Measurements from ENCODE around the gene MAPK14.

Gene MAPK14

DNA sequence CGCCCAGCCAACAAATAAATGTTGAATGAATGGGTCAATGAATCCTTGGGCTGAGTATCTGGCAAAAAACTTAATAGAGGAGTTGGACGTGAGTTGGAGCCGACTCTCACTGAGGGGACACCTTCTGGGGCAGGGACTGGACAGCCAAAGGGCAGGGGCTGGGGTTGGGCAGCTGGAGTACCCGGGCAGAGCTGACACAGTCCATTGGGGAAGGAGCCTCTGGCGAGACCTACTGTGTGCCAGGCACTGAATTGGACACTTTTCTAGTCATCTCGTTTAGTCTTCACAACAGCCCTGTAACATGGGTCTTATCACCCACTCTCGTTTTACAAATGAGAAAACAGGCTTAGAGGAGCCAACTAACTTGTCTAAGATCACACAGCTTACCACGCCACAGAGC lies 98.0 kb downstream of the MAPK14 start:
- Histone ChIP-seq H3K23ac (ENCODE audit: low read length in 2 of 2) (peak overlapping the region in 1 of 2 experiments; percentile 5), H3K9me3 (ENCODE audit: control insufficient read depth, low read length) (no peaks in the 10 kb centered on the region), H3K27ac (ENCODE audit: low read length, poor library complexity, severe bottlenecking) (no peak overlapping the region), H3K4me3 (ENCODE audit: insufficient read depth in 1 of 2, low read depth in 1 of 2, low read length in 2 of 2) (no peak overlapping the region), H3K9ac (ENCODE audit: low read length) (no peak overlapping the region), H3K4me2 (ENCODE audit: low read length, poor library complexity, severe bottlenecking) (no peak overlapping the region), H3K14ac (ENCODE audit: low read length in 2 of 2) (no peak overlapping the region), H3K4me1 (ENCODE audit: control insufficient read depth, insufficient read depth, low read depth, low read length) (peaks cover 20% of the 10 kb centered on the region), H3K18ac (ENCODE audit: low read depth in 1 of 2, low read length in 2 of 2) (peak overlapping the region; percentile 72 to 97), H3K36me3 (ENCODE audit: control insufficient read depth in 1 of 2, insufficient read depth in 2 of 2, low read depth in 1 of 2, low read length in 2 of 2) (no peaks in the 10 kb centered on the region), H3K27me3 (ENCODE audit: control insufficient read depth in 1 of 2, insufficient read depth in 1 of 2, low read length in 2 of 2) (no peaks in the 10 kb centered on the region), H2AK5ac (ENCODE audit: low read length, severe bottlenecking) (no peak overlapping the region), H4K8ac (ENCODE audit: low read length) (peak overlapping the region; percentile 40), H2BK5ac (ENCODE audit: low read depth, low read length, poor library complexity, severe bottlenecking) (no peak overlapping the region), H2BK120ac (ENCODE audit: low read depth, low read length) (peak overlapping the region; percentile 23), H2BK15ac (ENCODE audit: low read depth, poor library complexity, severe bottlenecking) (peak overlapping the region; percentile 87), H4K91ac (ENCODE audit: low read length) (peak overlapping the region; percentile 88), H2BK12ac (ENCODE audit: low read length in 2 of 2) (peak overlapping the region; percentile 94 to 98), H2AFZ (ENCODE audit: low read depth, low read length) (no peak overlapping the region), H3K79me1 (replicated peaks; ENCODE audit: low read length, poor library complexity, severe bottlenecking) (no peaks in the 10 kb centered on the region), H3K4ac (ENCODE audit: low read depth in 1 of 2, low read length in 2 of 2) (peak overlapping the region; percentile 83 to 92)
- WGBS, result 83% methylated on average over 8 of the region's 8 CpGs
- no peak for DNase-seq

- Histone ChIP-seq H2BK15ac (ENCODE audit: low read depth, poor library complexity, severe bottlenecking) (peak overlapping the region; percentile 87), H2AK5ac (ENCODE audit: low read length, severe bottlenecking) (no peak overlapping the region), H3K4me2 (ENCODE audit: low read length, poor library complexity, severe bottlenecking) (no peak overlapping the region), H2BK120ac (ENCODE audit: low read depth, low read length) (peak overlapping the region; percentile 91), H2AFZ (ENCODE audit: low read depth, low read length) (no peak overlapping the region), H3K4me3 (ENCODE audit: insufficient read depth in 1 of 2, low read depth in 1 of 2, low read length in 2 of 2) (no peak overlapping the region), H3K79me1 (replicated peaks; ENCODE audit: low read length, poor library complexity, severe bottlenecking) (no peaks in the 10 kb centered on the region), H2BK12ac (ENCODE audit: low read length in 2 of 2) (peak overlapping the region; percentile 94 to 98), H3K4ac (ENCODE audit: low read depth in 1 of 2, low read length in 2 of 2) (peak overlapping the region; percentile 83 to 88), H3K36me3 (ENCODE audit: control insufficient read depth in 1 of 2, insufficient read depth in 2 of 2, low read depth in 1 of 2, low read length in 2 of 2) (no peaks in the 10 kb centered on the region), H3K9me3 (ENCODE audit: control insufficient read depth, low read length) (no peaks in the 10 kb centered on the region), H3K9ac (ENCODE audit: low read length) (peak overlapping the region; percentile 79), H3K18ac (ENCODE audit: low read depth in 1 of 2, low read length in 2 of 2) (peak overlapping the region; percentile 79 to 97), H3K14ac (ENCODE audit: low read length in 2 of 2) (peak overlapping the region; percentile 28 to 78), H3K27me3 (ENCODE audit: control insufficient read depth in 1 of 2, insufficient read depth in 1 of 2, low read length in 2 of 2) (no peaks in the 10 kb centered on the region), H3K23ac (ENCODE audit: low read length in 2 of 2) (no peak overlapping the region), H2BK5ac (ENCODE audit: low read depth, low read length, poor library complexity, severe bottlenecking) (no peak overlapping the region), H4K91ac (ENCODE audit: low read length) (peak overlapping the region; percentile 88), H3K4me1 (ENCODE audit: control insufficient read depth, insufficient read depth, low read depth, low read length) (peaks cover 21% of the 10 kb centered on the region), H4K8ac (ENCODE audit: low read length) (peak overlapping the region; percentile 35), H3K27ac (ENCODE audit: low read length, poor library complexity, severe bottlenecking) (no peak overlapping the region)
- 100% methylated on average over 1 of the region's 2 CpGs for WGBS
- DNase-seq, result no peak
These were observed 98.5 kb downstream of the MAPK14 start for GRCh38 chr6:36126121-36126520.

GRCh38 chr6:36126553-36127458 lies 99.2 kb downstream of the MAPK14 start:
- H3K27me3 ChIP-seq (ENCODE audit: control insufficient read depth in 1 of 2, insufficient read depth in 1 of 2, low read length in 2 of 2), result no peaks in the 10 kb centered on the region
- H3K23ac ChIP-seq (ENCODE audit: low read length in 2 of 2), result no peak overlapping the region
- H2AFZ ChIP-seq (ENCODE audit: low read depth, low read length), result no peak overlapping the region
- peak overlapping the region; percentile 79 for H4K91ac ChIP-seq (ENCODE audit: low read length)
- WGBS, result 68% methylated on average over 9 of the region's 10 CpGs
- H3K27ac ChIP-seq (ENCODE audit: low read length, poor library complexity, severe bottlenecking), result no peak overlapping the region
- no peaks in the 10 kb centered on the region for H3K9me3 ChIP-seq (ENCODE audit: control insufficient read depth, low read length)
- peak overlapping the region; percentile 79 to 97 for H3K18ac ChIP-seq (ENCODE audit: low read depth in 1 of 2, low read length in 2 of 2)
- peak overlapping the region; percentile 91 for H2BK120ac ChIP-seq (ENCODE audit: low read depth, low read length)
- H3K36me3 ChIP-seq (ENCODE audit: control insufficient read depth in 1 of 2, insufficient read depth in 2 of 2, low read depth in 1 of 2, low read length in 2 of 2), result no peaks in the 10 kb centered on the region
- H3K9ac ChIP-seq (ENCODE audit: low read length), result peak overlapping the region; percentile 79
- peaks cover 23% of the 10 kb centered on the region for H3K4me1 ChIP-seq (ENCODE audit: control insufficient read depth, insufficient read depth, low read depth, low read length)
- peak overlapping the region; percentile 12 to 88 for H3K4ac ChIP-seq (ENCODE audit: low read depth in 1 of 2, low read length in 2 of 2)
- H4K8ac ChIP-seq (ENCODE audit: low read length), result peak overlapping the region; percentile 83
- H2BK12ac ChIP-seq (ENCODE audit: low read length in 2 of 2), result peak overlapping the region; percentile 94 to 98
- no peak overlapping the region for H2BK5ac ChIP-seq (ENCODE audit: low read depth, low read length, poor library complexity, severe bottlenecking)
- DNase-seq, result peak; percentile 82
- H3K4me3 ChIP-seq (ENCODE audit: insufficient read depth in 1 of 2, low read depth in 1 of 2, low read length in 2 of 2), result peak overlapping the region in 1 of 2 experiments; percentile 3
- peak overlapping the region; percentile 80 for H2BK15ac ChIP-seq (ENCODE audit: low read depth, poor library complexity, severe bottlenecking)
- H3K14ac ChIP-seq (ENCODE audit: low read length in 2 of 2), result peak overlapping the region; percentile 28 to 55
- H3K4me2 ChIP-seq (ENCODE audit: low read length, poor library complexity, severe bottlenecking), result no peak overlapping the region
- no peaks in the 10 kb centered on the region for H3K79me1 ChIP-seq (replicated peaks; ENCODE audit: low read length, poor library complexity, severe bottlenecking)
- no peak overlapping the region for H2AK5ac ChIP-seq (ENCODE audit: low read length, severe bottlenecking)

GRCh38 chr6:36127462-36128016 lies 99.9 kb downstream of the MAPK14 start:
- no peak overlapping the region for H3K27ac ChIP-seq (ENCODE audit: low read length, poor library complexity, severe bottlenecking)
- H4K91ac ChIP-seq (ENCODE audit: low read length), result peak overlapping the region; percentile 95
- H3K14ac ChIP-seq (ENCODE audit: low read length in 2 of 2), result peak overlapping the region in 1 of 2 experiments; percentile 73
- no peaks in the 10 kb centered on the region for H3K79me1 ChIP-seq (replicated peaks; ENCODE audit: low read length, poor library complexity, severe bottlenecking)
- peak overlapping the region; percentile 88 to 99 for H3K4ac ChIP-seq (ENCODE audit: low read depth in 1 of 2, low read length in 2 of 2)
- DNase-seq, result peak; percentile 96
- H3K23ac ChIP-seq (ENCODE audit: low read length in 2 of 2), result no peak overlapping the region
- no peaks in the 10 kb centered on the region for H3K9me3 ChIP-seq (ENCODE audit: control insufficient read depth, low read length)
- peak overlapping the region; percentile 42 for H4K8ac ChIP-seq (ENCODE audit: low read length)
- H3K4me1 ChIP-seq (ENCODE audit: control insufficient read depth, insufficient read depth, low read depth, low read length), result peaks cover 30% of the 10 kb centered on the region
- peaks cover 1 to 2% of the 10 kb centered on the region in 2 experiments for H3K36me3 ChIP-seq (ENCODE audit: control insufficient read depth in 1 of 2, insufficient read depth in 2 of 2, low read depth in 1 of 2, low read length in 2 of 2)
- H2BK12ac ChIP-seq (ENCODE audit: low read length in 2 of 2), result peak overlapping the region; percentile 94 to 98
- H2BK15ac ChIP-seq (ENCODE audit: low read depth, poor library complexity, severe bottlenecking), result no peak overlapping the region
- no peak overlapping the region for H3K4me2 ChIP-seq (ENCODE audit: low read length, poor library complexity, severe bottlenecking)
- H2AFZ ChIP-seq (ENCODE audit: low read depth, low read length), result no peak overlapping the region
- H2AK5ac ChIP-seq (ENCODE audit: low read length, severe bottlenecking), result no peak overlapping the region
- no peak overlapping the region for H2BK5ac ChIP-seq (ENCODE audit: low read depth, low read length, poor library complexity, severe bottlenecking)
- H2BK120ac ChIP-seq (ENCODE audit: low read depth, low read length), result peak overlapping the region; percentile 91
- no peaks in the 10 kb centered on the region for H3K27me3 ChIP-seq (ENCODE audit: control insufficient read depth in 1 of 2, insufficient read depth in 1 of 2, low read length in 2 of 2)
- WGBS, result 21% methylated on average over 8 of the region's 8 CpGs
- H3K18ac ChIP-seq (ENCODE audit: low read depth in 1 of 2, low read length in 2 of 2), result peak overlapping the region; percentile 79 to 91
- H3K4me3 ChIP-seq (ENCODE audit: insufficient read depth in 1 of 2, low read depth in 1 of 2, low read length in 2 of 2), result peak overlapping the region in 1 of 2 experiments; percentile 3
- peak overlapping the region; percentile 79 for H3K9ac ChIP-seq (ENCODE audit: low read length)

All from mesenchymal stem cell (in vitro differentiated cells and primary cell).